ENCODE results near the gene CEP83.
"Not testable (repeated sequence)": the region's sequence is repeated elsewhere in the genome, so short reads cannot be mapped to it uniquely, and the experiment has no call there.

The CEP83 gene

GRCh38 chr12:94377599-94377998 lies 82.1 kb downstream of the CEP83 start:
- no peak for DNase-seq (ENCODE audit: low read depth)

GRCh38 chr12:94374124-94374523 lies 85.5 kb downstream of the CEP83 start:
- no peak for DNase-seq (ENCODE audit: low read depth)

GRCh38 chr12:94372461-94372860 lies 87.2 kb downstream of the CEP83 start:
- no peak for DNase-seq (ENCODE audit: low read depth)

- no peak for DNase-seq (ENCODE audit: low read depth)
These were observed 97.0 kb downstream of the CEP83 start for GRCh38 chr12:94362653-94363052.

- no peak for DNase-seq (ENCODE audit: low read depth)
These were observed 99.9 kb downstream of the CEP83 start for GRCh38 chr12:94359761-94360160.

- no peak for DNase-seq (ENCODE audit: low read depth)
These were observed 106.5 kb downstream of the CEP83 start for GRCh38 chr12:94353130-94353529.

- DNase-seq (ENCODE audit: low read depth) = no peak
These were observed 119.1 kb downstream of the CEP83 start for GRCh38 chr12:94340573-94340972.

- no peak for DNase-seq (ENCODE audit: low read depth)
These were observed 121.5 kb downstream of the CEP83 start for GRCh38 chr12:94338006-94338794.

GRCh38 chr12:94336211-94336925 lies 123.3 kb downstream of the CEP83 start:
- DNase-seq (ENCODE audit: low read depth) = no peak

- no peak for DNase-seq (ENCODE audit: low read depth)
These were observed 126.3 kb downstream of the CEP83 start for GRCh38 chr12:94333396-94333795.

- DNase-seq (ENCODE audit: low read depth) = no peak
These were observed 130.3 kb downstream of the CEP83 start for GRCh38 chr12:94329366-94329765.

GRCh38 chr12:94327809-94328208 lies 131.9 kb downstream of the CEP83 start:
- no peak for DNase-seq (ENCODE audit: low read depth)

- no peak for DNase-seq (ENCODE audit: low read depth)
These were observed 132.9 kb downstream of the CEP83 start for GRCh38 chr12:94326727-94327126.

- DNase-seq (ENCODE audit: low read depth) = no peak
These were observed 133.4 kb downstream of the CEP83 start for GRCh38 chr12:94326234-94326633.

GRCh38 chr12:94322346-94322745 lies 137.3 kb downstream of the CEP83 start:
- DNase-seq (ENCODE audit: low read depth) = no peak

- no peak for DNase-seq (ENCODE audit: low read depth)
These were observed 139.6 kb downstream of the CEP83 start for GRCh38 chr12:94320109-94320508.

- DNase-seq (ENCODE audit: low read depth) = no peak
These were observed 141.5 kb downstream of the CEP83 start for GRCh38 chr12:94318181-94318580.

- DNase-seq (ENCODE audit: low read depth) = not testable (repeated sequence)
These were observed 143.1 kb downstream of the CEP83 start for GRCh38 chr12:94316600-94316999.

GRCh38 chr12:94312378-94312777 lies 147.3 kb downstream of the CEP83 start:
- DNase-seq (ENCODE audit: low read depth) = no peak

- DNase-seq (ENCODE audit: low read depth) = no peak
These were observed 150.3 kb downstream of the CEP83 start for GRCh38 chr12:94309373-94309772.

- no peak for DNase-seq (ENCODE audit: low read depth)
These were observed 151.1 kb downstream of the CEP83 start for GRCh38 chr12:94308612-94309011.

GRCh38 chr12:94305130-94305957 lies 154.3 kb downstream of the CEP83 start:
- DNase-seq (ENCODE audit: low read depth) = no peak

All from T-helper 22 cell (primary cell).